Activated CD8-positive, alpha-beta memory T cell treated with anti-CD3 and anti-CD28 coated beads for 4 hours (primary cell): ENCODE data around the gene TNK2.
"Not testable (repeated sequence)": the region's sequence is repeated elsewhere in the genome, so short reads cannot be mapped to it uniquely, and the experiment has no call there.

Experiments used
- DNase-seq, 2 donors: peaks; one replicate each; pipeline ENCODE4 v3.0.0-alpha.2; 2020; ENCODE audit warnings: low read depth in 2 of 2

Gene TNK2

GRCh38 chr3:195821403-195822130 lies 86.8 kb downstream of the TNK2 start:
- no peak for DNase-seq

DNA sequence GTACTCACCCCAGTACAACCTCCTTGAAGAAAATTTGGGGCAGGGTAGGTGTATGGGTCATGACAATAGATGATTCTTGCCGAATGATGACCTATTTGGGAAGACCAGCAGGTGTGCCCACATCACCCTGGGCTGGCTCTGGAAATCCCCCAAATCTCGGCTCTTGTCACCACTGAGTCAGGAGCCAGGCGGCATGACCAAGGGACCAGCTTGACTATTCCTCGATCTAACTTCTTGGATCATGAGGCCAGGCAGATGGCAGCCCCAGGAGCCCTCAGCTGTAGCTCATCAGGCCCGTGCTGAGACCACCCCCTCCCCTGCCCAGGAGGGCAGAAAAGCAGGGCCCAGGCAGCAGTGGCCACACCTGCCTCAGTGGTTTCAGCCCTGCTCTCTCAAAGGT lies 87.5 kb downstream of the TNK2 start:
- DNase-seq: no peak

DNA sequence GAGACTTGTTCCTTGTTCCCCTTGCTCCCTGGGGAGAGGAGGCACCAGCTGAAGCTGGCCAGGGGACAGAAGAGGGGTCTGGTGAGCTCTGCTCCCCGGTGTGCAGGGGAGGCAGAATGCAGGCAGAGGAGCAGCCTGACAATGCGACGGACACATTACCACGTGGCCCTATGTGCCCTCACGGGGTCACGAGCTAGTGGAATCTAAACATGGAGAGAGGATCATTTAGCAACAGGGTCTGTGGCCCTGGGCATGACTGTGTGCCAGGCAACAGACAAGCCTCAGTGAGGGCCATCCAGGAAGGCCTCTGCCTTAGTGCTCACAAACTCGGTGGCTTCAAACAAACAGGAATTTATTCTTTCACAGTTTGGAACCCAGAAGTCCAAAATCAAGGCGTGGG lies 88.2 kb downstream of the TNK2 start:
- DNase-seq: no peak

- no peak for DNase-seq
These were observed 90.0 kb downstream of the TNK2 start for GRCh38 chr3:195818301-195818700.

GRCh38 chr3:195817578-195818135 lies 90.7 kb downstream of the TNK2 start:
- no peak for DNase-seq

GRCh38 chr3:195816276-195816913 lies 92.0 kb downstream of the TNK2 start:
- not testable (repeated sequence) for DNase-seq

- no peak for DNase-seq
These were observed 93.1 kb downstream of the TNK2 start for GRCh38 chr3:195815169-195815771.

- no peak for DNase-seq
These were observed 94.3 kb downstream of the TNK2 start for GRCh38 chr3:195813916-195814640.
